Activated effector memory CD4-positive, alpha-beta T cell treated with Interleukin-2 at 50 U/mL for 16 hours (primary cell): Measurements from ENCODE around the gene MRAS.
"Not testable (repeated sequence)": the region's sequence is repeated elsewhere in the genome, so short reads cannot be mapped to it uniquely, and the experiment has no call there.

Experiments
- DNase-seq: peaks from one replicate; pipeline ENCODE4 v3.0.0-alpha.2; 2020

The MRAS gene

GRCh38 chr3:138450704-138451424 lies 102.5 kb downstream of the MRAS start:
- DNase-seq, result no peak

GRCh38 chr3:138451595-138452162 lies 103.3 kb downstream of the MRAS start:
- no peak for DNase-seq

GRCh38 chr3:138452436-138452835 lies 104.1 kb downstream of the MRAS start:
- no peak for DNase-seq

GRCh38 chr3:138453940-138454339 lies 105.6 kb downstream of the MRAS start:
- DNase-seq, result not testable (repeated sequence)
